GM12878 (cell line): Measurements from ENCODE around the gene KLB.
"Not testable (repeated sequence)": the region's sequence is repeated elsewhere in the genome, so short reads cannot be mapped to it uniquely, and the experiment has no call there.

Source experiments
- ATF7 ChIP-seq: fragments of 450-650 bp; IDR thresholded peaks from 2 replicates; pipeline ENCODE4 v1.6.1; 2016; ENCODE audit warnings: low read depth, mild to moderate bottlenecking
- CTCF ChIP-seq, 3 experiments: IDR thresholded peaks in 2 of 3; conservative IDR thresholded peaks in 1 of 3; 2 replicates each; pipeline ENCODE4 v1.5.1; 2011; ENCODE audit warnings: low read depth in 3 of 3, low read length in 3 of 3, mild to moderate bottlenecking in 3 of 3, control low read depth in 2 of 3, moderate library complexity in 2 of 3, inconsistent platforms in 1 of 3, mixed read lengths in 1 of 3; ENCODE audit not compliant: control insufficient read depth in 2 of 3, insufficient read depth in 1 of 3; ENCODE audit errors: extremely low read depth in 1 of 3
- EP300 ChIP-seq, 2 experiments: fragments of 150-350 bp in 1 of 2; IDR thresholded peaks; 2 replicates each; pipeline ENCODE4 v1.6.1; 2011 to 2012; ENCODE audit warnings: low read depth in 2 of 2, low read length in 2 of 2, borderline replicate concordance in 1 of 2, improper control_type of control experiment in 1 of 2, inconsistent platforms in 1 of 2; ENCODE audit not compliant: control insufficient read depth in 1 of 2
- NFYA ChIP-seq: IDR thresholded peaks from 2 replicates; pipeline ENCODE4 v1.6.1; 2011; ENCODE audit warnings: low read depth, mild to moderate bottlenecking, low read length, improper control_type of control experiment, borderline replicate concordance
- POLR2A ChIP-seq: IDR thresholded peaks from 2 replicates; pipeline ENCODE4 v1.6.1; 2011; ENCODE audit warnings: low read depth, mild to moderate bottlenecking, low read length
- POLR2AphosphoS2 ChIP-seq: IDR thresholded peaks from 2 replicates; pipeline ENCODE4 v1.6.1; 2011; ENCODE audit warnings: low read depth, mild to moderate bottlenecking, low read length, improper control_type of control experiment, moderate library complexity
- SIN3A ChIP-seq: IDR thresholded peaks from 2 replicates; pipeline ENCODE4 v1.6.1; 2012; ENCODE audit warnings: low read depth, low read length, improper control_type of control experiment
- SIX5 ChIP-seq: IDR thresholded peaks from 2 replicates; pipeline ENCODE4 v1.6.1; 2011; ENCODE audit warnings: mild to moderate bottlenecking, low read depth, low read length, moderate library complexity; ENCODE audit not compliant: severe bottlenecking
- SREBF2 ChIP-seq: IDR thresholded peaks from 2 replicates; pipeline ENCODE4 v1.6.1; 2012; ENCODE audit warnings: mild to moderate bottlenecking, low read length
- TAF1 ChIP-seq: IDR thresholded peaks from 2 replicates; pipeline ENCODE4 v1.6.1; 2011; ENCODE audit warnings: mild to moderate bottlenecking, low read depth, low read length, borderline replicate concordance
- TARDBP ChIP-seq: IDR thresholded peaks from 2 replicates; pipeline ENCODE4 v1.6.1; 2016; ENCODE audit warnings: borderline replicate concordance
- YY1 ChIP-seq: IDR thresholded peaks from 2 replicates; pipeline ENCODE4 v1.6.1; 2011; ENCODE audit warnings: low read depth, mild to moderate bottlenecking, low read length
- TF ChIP-seq, protein P1 (sequence below): IDR thresholded peaks from 2 replicates; pipeline ENCODE4 v1.6.1; 2011; ENCODE audit warnings: low read depth, mild to moderate bottlenecking, low read length, moderate library complexity, borderline replicate concordance; ENCODE audit errors: extremely low read depth
- TF ChIP-seq, protein P2 (sequence below): IDR thresholded peaks from 2 replicates; pipeline ENCODE4 v1.6.1; 2012; ENCODE audit warnings: mild to moderate bottlenecking, low read depth, low read length

DNA sequence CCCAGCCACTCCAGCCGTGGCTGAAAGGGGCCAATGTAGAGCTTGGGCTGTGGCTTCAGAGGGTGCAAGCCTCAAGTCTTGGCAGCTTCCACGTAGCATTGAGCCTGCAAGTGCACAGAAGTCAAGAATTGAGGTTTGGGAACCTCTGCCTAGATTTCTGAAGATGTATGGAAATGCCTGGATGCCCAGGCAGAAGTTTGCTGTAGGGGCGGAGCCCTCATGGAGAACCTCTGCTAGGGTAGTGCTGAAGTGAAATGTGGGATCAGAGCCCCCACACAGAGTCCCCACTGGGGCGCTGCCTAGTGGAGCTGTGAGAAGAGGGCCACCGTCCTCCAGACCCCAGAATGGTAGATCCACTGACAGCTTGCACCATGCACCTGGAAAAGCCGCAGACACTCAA is 35.5 kb upstream of the KLB start:
- TF ChIP-seq SREBF2; CTCF (IDR thresholded peaks at IDR 0.05 in 2 of 3, conservative IDR thresholded peaks at IDR 0.05 in 1 of 3; ENCODE audit: control insufficient read depth in 2 of 3, extremely low read depth in 1 of 3, insufficient read depth in 1 of 3, low read depth in 3 of 3, low read length in 3 of 3); SIX5; TARDBP; NFYA; EP300 (IDR thresholded peaks at IDR 0.05; ENCODE audit: borderline replicate concordance in 1 of 2, control insufficient read depth in 1 of 2, low read depth in 2 of 2, low read length in 2 of 2); ATF7; TAF1; POLR2A; YY1; POLR2AphosphoS2; SIN3A: not testable (repeated sequence)
- TF ChIP-seq, protein P1, sequence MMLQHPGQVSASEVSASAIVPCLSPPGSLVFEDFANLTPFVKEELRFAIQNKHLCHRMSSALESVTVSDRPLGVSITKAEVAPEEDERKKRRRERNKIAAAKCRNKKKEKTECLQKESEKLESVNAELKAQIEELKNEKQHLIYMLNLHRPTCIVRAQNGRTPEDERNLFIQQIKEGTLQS: not testable (repeated sequence)
- TF ChIP-seq, protein P2, sequence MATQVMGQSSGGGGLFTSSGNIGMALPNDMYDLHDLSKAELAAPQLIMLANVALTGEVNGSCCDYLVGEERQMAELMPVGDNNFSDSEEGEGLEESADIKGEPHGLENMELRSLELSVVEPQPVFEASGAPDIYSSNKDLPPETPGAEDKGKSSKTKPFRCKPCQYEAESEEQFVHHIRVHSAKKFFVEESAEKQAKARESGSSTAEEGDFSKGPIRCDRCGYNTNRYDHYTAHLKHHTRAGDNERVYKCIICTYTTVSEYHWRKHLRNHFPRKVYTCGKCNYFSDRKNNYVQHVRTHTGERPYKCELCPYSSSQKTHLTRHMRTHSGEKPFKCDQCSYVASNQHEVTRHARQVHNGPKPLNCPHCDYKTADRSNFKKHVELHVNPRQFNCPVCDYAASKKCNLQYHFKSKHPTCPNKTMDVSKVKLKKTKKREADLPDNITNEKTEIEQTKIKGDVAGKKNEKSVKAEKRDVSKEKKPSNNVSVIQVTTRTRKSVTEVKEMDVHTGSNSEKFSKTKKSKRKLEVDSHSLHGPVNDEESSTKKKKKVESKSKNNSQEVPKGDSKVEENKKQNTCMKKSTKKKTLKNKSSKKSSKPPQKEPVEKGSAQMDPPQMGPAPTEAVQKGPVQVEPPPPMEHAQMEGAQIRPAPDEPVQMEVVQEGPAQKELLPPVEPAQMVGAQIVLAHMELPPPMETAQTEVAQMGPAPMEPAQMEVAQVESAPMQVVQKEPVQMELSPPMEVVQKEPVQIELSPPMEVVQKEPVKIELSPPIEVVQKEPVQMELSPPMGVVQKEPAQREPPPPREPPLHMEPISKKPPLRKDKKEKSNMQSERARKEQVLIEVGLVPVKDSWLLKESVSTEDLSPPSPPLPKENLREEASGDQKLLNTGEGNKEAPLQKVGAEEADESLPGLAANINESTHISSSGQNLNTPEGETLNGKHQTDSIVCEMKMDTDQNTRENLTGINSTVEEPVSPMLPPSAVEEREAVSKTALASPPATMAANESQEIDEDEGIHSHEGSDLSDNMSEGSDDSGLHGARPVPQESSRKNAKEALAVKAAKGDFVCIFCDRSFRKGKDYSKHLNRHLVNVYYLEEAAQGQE: not testable (repeated sequence)
